Common myeloid progenitor, CD34-positive (primary cell): ENCODE results near the gene KCNT1.
"Not testable (repeated sequence)": the region's sequence is repeated elsewhere in the genome, so short reads cannot be mapped to it uniquely, and the experiment has no call there.

Source experiments
- CTCF ChIA-PET: fragments of 350-600 bp; sonication (Branson Sonifier 250); formaldehyde crosslinking; loops from one replicate; lab custom pipeline; 2021; ENCODE audit warnings: antibody characterized with exemption; lab: Charles Lee
- POLR2A ChIA-PET: fragments of 350-600 bp; sonication (Branson Sonifier 250); formaldehyde crosslinking; loops from one replicate; lab custom pipeline; 2021; ENCODE audit warnings: antibody characterized with exemption; lab: Charles Lee
- DNase-seq, 3 donors: peaks; one replicate each; pipeline versions ENCODE4 v3.0.0 to v3.0.0-alpha.2; 2013
- H3K27ac ChIP-seq, 2 experiments: 1 replicate in 1 of 2; 2 replicates in 1 of 2; pipeline ENCODE4 v1.7.0; 2013; ENCODE audit warnings: inconsistent platforms in 2 of 2, low read length in 2 of 2, mild to moderate bottlenecking in 2 of 2, low read depth in 1 of 2, moderate library complexity in 1 of 2; ENCODE audit not compliant: severe bottlenecking in 2 of 2, insufficient read depth in 1 of 2, poor library complexity in 1 of 2
- H3K27me3 ChIP-seq, 5 experiments: replicated peaks in 2 of 5; 1 replicate in 3 of 5; 2 replicates in 2 of 5; pipeline versions ENCODE4 v1.6.1 to v1.7.0; 2013; ENCODE audit warnings: low read length in 4 of 5, mild to moderate bottlenecking in 2 of 5, moderate library complexity in 2 of 5, inconsistent platforms in 1 of 5; ENCODE audit not compliant: insufficient read depth in 5 of 5, control insufficient read depth in 4 of 5
- H3K36me3 ChIP-seq, 4 experiments: 1 replicate in 2 of 4; 2 replicates in 2 of 4; pipeline versions ENCODE4 v1.6.1 to v1.7.0; 2013; ENCODE audit warnings: low read length in 3 of 4, control low read depth in 1 of 4, mild to moderate bottlenecking in 1 of 4; ENCODE audit not compliant: control insufficient read depth in 4 of 4, insufficient read depth in 4 of 4
- H3K4me1 ChIP-seq, 4 experiments: 1 replicate in 3 of 4; 2 replicates in 1 of 4; pipeline versions ENCODE4 v1.6.1 to v1.7.1; 2013; ENCODE audit warnings: low read length in 3 of 4, mild to moderate bottlenecking in 3 of 4, control low read depth in 1 of 4, inconsistent platforms in 1 of 4, moderate library complexity in 1 of 4; ENCODE audit not compliant: control insufficient read depth in 4 of 4, insufficient read depth in 4 of 4; ENCODE audit errors: control extremely low read depth in 1 of 4
- H3K4me3 ChIP-seq, 7 experiments: 1 replicate in 4 of 7; 2 replicates in 3 of 7; pipeline versions ENCODE4 v1.5.1 to v1.7.0; 2013; ENCODE audit warnings: mild to moderate bottlenecking in 7 of 7, low read length in 6 of 7, moderate library complexity in 6 of 7, inconsistent platforms in 2 of 7, low read depth in 2 of 7, control low read depth in 1 of 7; ENCODE audit not compliant: insufficient read depth in 4 of 7, control insufficient read depth in 1 of 7; ENCODE audit errors: extremely low read depth in 1 of 7
- H3K9me3 ChIP-seq, 5 experiments: 1 replicate in 4 of 5; 2 replicates in 1 of 5; pipeline versions ENCODE4 v1.6.1 to v1.7.1; 2013; ENCODE audit warnings: low read length in 4 of 5, mild to moderate bottlenecking in 2 of 5, inconsistent platforms in 1 of 5, low read depth in 1 of 5, moderate library complexity in 1 of 5; ENCODE audit not compliant: control insufficient read depth in 4 of 5, insufficient read depth in 2 of 5; ENCODE audit errors: control extremely low read depth in 1 of 5
- WGBS: methylation state at CpG from one replicate; pipeline ENCODE4 v1.1.5; 2013; ENCODE audit not compliant: insufficient coverage; 5-methylcytosine and 5-hydroxymethylcytosine counted together

KCNT1 gene

DNA sequence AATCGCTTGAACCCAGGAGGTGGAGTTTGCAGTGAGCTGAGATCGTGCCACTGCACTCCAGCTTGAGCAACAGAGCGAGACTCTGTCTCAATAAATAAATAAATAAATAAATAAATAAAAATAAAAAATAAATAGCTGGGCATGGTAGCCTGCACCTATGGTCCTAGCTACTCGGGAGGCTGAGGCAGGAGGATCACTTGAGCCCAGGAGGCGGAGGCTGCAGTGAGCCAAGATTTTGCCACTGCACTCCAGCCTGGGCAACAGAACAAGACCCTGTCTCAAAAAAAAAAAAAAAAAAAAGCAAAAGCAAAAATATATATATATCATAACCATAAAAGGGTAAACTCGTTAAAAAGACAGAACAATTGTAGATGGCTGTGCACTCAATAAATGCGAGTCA is 29.2 kb upstream of the KCNT1 start:
- DNase-seq, H3K36me3 ChIP-seq, H3K4me3 ChIP-seq, H3K4me1 ChIP-seq, POLR2A ChIA-PET, H3K9me3 ChIP-seq, H3K27ac ChIP-seq: not testable (repeated sequence)
- peaks cover 0 to 17% (median 0%) of the 10 kb centered on the region in 5 experiments for H3K27me3 ChIP-seq
- 100% methylated on average over 2 of the region's 7 CpGs for WGBS
- CTCF ChIA-PET, result interaction anchor here (1.0 kb wide), 1 partner anchor 74 kb away, joined by 3 read pairs; no protein-coding TSS in a partner anchor

DNA sequence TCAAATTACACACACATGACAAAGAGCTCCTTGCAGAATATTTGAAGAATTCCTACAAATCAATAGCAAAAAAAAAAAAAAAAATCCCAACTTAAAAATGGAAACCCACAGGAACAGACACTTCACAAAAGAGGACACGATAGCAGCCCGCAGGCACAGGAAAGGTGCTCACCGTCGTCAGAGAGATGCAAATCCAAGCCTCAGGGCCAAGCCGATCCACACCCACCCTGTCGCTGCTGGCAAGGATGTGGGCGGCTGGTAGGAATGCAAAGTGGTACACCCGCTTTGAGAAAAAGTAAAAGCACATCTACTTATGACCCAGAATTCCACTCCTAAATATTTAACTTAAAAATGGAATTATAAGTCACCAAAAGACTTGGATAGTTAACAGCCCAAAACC is 28.0 kb upstream of the KCNT1 start:
- DNase-seq, result no peak
- Histone ChIP-seq H3K4me1 (no peaks in the 10 kb centered on the region), H3K27ac (no peak overlapping the region), H3K9me3 (peaks cover 0 to 3% (median 0%) of the 10 kb centered on the region in 5 experiments), H3K36me3 (no peaks in the 10 kb centered on the region), H3K27me3 (peaks cover 0 to 17% (median 0%) of the 10 kb centered on the region in 5 experiments), H3K4me3 (no peak overlapping the region)
- ChIA-PET POLR2A (no interaction called here), CTCF (no interaction called here)
- WGBS, result 88% methylated on average over 7 of the region's 8 CpGs

DNA sequence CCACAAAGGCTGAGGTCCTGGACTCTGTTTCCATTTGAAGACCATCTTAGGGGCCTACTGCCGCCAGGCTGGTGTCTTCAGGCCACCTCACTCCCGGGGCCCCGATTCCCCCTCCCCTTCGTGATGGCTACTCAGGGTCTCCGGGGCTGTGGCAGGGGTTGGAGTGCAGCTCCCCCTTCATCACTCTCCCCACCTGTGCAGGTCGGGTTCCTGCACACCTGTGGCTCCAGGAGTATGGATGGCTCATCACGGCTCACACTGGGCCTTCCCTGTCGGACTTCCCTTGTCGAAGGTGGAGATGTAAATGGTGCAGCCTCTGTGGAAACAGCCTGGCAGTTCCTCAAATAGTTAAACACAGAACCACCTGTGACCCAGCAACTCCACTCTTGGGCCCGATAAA is 27.0 kb upstream of the KCNT1 start:
- CTCF ChIA-PET, result no interaction called here
- POLR2A ChIA-PET, result no interaction called here
- H3K27ac ChIP-seq, result no peak overlapping the region
- H3K36me3 ChIP-seq, result no peaks in the 10 kb centered on the region
- H3K9me3 ChIP-seq, result peaks cover 0 to under 1% (median 0%) of the 10 kb centered on the region in 5 experiments
- H3K4me1 ChIP-seq, result no peaks in the 10 kb centered on the region
- peaks cover 0 to 17% (median 0%) of the 10 kb centered on the region in 5 experiments for H3K27me3 ChIP-seq
- H3K4me3 ChIP-seq, result no peak overlapping the region
- no peak for DNase-seq
- 84% methylated on average over 9 of the region's 10 CpGs for WGBS

DNA sequence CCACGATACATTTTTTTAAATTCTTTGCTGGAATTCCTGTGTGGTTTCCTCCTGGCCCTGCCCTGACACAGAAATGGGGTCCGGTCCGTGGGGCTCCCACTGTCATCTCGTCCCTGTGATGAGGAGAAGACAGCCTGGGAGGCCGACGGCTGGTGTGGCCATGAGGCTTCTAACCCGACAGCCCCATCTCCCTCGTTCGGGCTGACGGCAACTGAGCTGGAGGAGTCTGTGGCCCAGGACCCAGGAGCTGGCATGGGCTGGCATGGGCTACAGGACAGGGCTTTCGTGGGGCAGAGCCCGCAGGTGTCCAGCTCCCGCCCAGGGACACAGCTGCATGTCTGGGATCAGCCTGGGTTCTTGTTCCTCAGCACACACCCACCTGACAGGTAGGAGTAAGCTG is 25.1 kb upstream of the KCNT1 start:
- 87% methylated on average over 13 of the region's 13 CpGs for WGBS
- no peak overlapping the region for H3K4me3 ChIP-seq
- no peaks in the 10 kb centered on the region for H3K4me1 ChIP-seq
- ChIA-PET CTCF (no interaction called here), POLR2A (no interaction called here)
- DNase-seq, result no peak
- H3K27ac ChIP-seq, result no peak overlapping the region
- peaks cover 0 to 24% (median 0%) of the 10 kb centered on the region in 5 experiments for H3K27me3 ChIP-seq
- H3K9me3 ChIP-seq, result peaks cover 0 to 2% (median 0%) of the 10 kb centered on the region in 5 experiments
- H3K36me3 ChIP-seq, result no peaks in the 10 kb centered on the region

DNA sequence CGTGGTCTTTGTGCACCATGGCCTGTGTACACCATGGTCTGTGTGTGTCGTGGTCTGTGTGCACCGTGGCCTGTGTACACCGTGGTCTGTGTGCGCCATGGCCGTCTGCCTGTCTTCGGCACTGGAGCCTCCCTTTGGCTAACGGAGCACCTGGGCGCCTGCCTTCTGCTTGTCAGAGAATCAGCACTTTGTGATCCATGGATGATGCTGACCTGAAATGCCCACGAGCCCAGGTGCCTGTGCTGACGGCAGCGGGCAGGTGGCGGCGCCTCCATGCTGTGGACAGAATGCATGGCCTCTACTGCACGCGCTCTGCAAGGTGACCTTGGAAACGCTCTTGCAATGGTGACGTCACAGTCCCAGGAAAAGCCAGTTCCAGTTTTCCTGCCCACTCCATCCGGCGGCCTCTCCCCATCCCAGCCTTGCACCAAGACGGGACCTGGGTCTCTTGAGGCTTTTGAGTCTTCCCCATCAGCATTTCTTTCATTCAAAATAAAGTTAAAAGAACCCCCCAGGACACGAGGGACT is 24.3 kb upstream of the KCNT1 start:
- CTCF ChIA-PET, result no interaction called here
- POLR2A ChIA-PET, result no interaction called here
- Histone ChIP-seq H3K27me3 (peaks cover 0 to 25% (median 0%) of the 10 kb centered on the region in 5 experiments), H3K36me3 (no peaks in the 10 kb centered on the region), H3K4me1 (no peaks in the 10 kb centered on the region), H3K9me3 (peaks cover 0 to 2% (median 0%) of the 10 kb centered on the region in 5 experiments), H3K27ac (no peak overlapping the region), H3K4me3 (no peak overlapping the region)
- 92% methylated on average over 22 of the region's 22 CpGs for WGBS
- DNase-seq, result no peak

DNA sequence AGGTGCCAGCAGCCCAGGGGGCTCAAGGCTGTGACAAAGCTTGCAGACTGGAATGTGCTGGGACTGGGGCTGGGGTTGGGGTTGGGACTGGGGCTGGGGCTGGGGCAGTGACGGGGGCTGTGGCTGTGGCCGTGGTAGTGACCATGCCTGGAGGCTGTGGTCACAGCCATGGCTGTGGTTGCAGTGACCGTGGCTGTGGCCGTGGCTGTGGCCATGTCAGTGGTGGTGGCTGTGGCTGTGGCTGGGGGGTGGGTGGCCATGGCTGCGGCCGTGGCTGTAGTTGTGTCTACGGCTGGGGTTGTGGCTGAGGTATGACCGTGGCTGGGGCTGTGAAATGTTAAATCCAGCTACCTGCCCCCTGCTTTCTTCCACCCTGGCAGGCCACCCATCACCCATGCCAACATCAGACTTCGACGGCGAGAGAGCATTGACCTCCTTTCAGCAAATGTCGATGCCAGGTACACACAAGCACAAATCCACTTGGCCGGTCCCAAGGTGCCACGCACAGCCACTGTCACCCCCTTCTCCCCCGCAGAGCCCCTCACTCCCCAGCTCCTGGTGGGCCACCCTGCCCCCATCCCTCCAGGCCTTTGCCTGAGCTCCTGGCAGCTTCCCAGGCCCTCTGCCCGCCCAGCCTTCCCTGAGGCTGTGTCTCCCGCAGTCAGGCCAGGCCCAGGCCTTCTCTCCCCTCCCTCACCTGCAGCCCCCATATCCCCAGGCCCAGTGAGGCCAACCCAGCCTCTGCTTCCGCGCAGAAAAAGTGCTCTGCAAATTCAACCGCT is 23.6 kb upstream of the KCNT1 start:
- no peaks in the 10 kb centered on the region for H3K4me1 ChIP-seq
- peaks cover 0 to 2% (median 0%) of the 10 kb centered on the region in 5 experiments for H3K9me3 ChIP-seq
- CTCF ChIA-PET, result no interaction called here
- no peak overlapping the region for H3K27ac ChIP-seq
- no peaks in the 10 kb centered on the region for H3K36me3 ChIP-seq
- POLR2A ChIA-PET, result no interaction called here
- no peak for DNase-seq
- H3K27me3 ChIP-seq, result peaks cover 0 to 20% (median 0%) of the 10 kb centered on the region in 5 experiments
- 95% methylated on average over 18 of the region's 20 CpGs for WGBS
- H3K4me3 ChIP-seq, result no peak overlapping the region

DNA sequence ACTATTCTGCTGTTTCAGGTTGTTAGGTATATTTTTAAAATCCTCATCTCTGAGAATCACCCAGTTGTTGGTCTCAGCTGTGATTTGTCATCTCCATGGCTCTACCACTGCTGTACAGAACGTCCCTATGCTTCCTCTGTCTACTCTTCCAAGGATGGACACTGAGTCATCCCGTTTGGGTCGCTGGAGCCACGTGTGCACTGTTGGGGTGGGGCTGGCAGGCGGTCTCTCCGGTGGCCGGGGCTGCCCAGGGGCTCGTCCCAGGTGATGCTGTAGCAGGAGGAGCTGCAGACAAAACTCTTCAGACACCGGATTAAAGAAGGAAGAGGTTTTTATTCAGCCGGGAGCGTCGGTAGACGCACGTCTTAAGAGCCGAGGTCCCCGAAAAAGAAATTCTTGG is 21.9 kb upstream of the KCNT1 start:
- POLR2A ChIA-PET, result no interaction called here
- 82% methylated on average over 16 of the region's 16 CpGs for WGBS
- Histone ChIP-seq H3K4me1 (no peaks in the 10 kb centered on the region), H3K4me3 (no peak overlapping the region), H3K27me3 (peaks cover 0 to 22% (median 0%) of the 10 kb centered on the region in 5 experiments), H3K9me3 (peaks cover 0 to 2% (median 0%) of the 10 kb centered on the region in 5 experiments), H3K36me3 (no peaks in the 10 kb centered on the region), H3K27ac (no peak overlapping the region)
- DNase-seq, result no peak
- CTCF ChIA-PET, result no interaction called here
